Endothelial cell of umbilical vein (primary cell): ENCODE measurements around the gene CCDC187. TPM values are rescaled to one million over a fixed set of nuclear protein-coding genes. Genes with fewer than 3 reads are reported as not detected.

Experiments used
- BruUV-seq: library from RNA; stranded (reverse); fragments of 400-500 nt; replicated peaks from 2 replicates; lab custom pipeline; 2021; lab: Mats Ljungman, UMichigan
- CTCF ChIA-PET: fragments of 300-600, 350-600 bp; sonication (Branson Sonifier 250); formaldehyde crosslinking; loops from one replicate; lab custom pipeline; 2021; ENCODE audit warnings: antibody characterized with exemption, inconsistent platforms; lab: Charles Lee
- POLR2A ChIA-PET: fragments of 300-600, 350-600 bp; sonication (Branson Sonifier 250); formaldehyde crosslinking; loops from one replicate; lab custom pipeline; 2021; ENCODE audit warnings: antibody characterized with exemption, inconsistent platforms; lab: Charles Lee
- DNase-seq: peaks from one replicate; pipeline ENCODE4 v3.0.0-alpha.2; 2011; ENCODE audit warnings: low read depth, low spot score
- FAIRE-seq: peaks from 2 replicates; lab custom pipeline; 2011; peaks lifted over from hg19 to GRCh38; lab: Jason Lieb, UNC
- H2AFZ ChIP-seq: 2 replicates; pipeline ENCODE4 v1.6.0; 2012; ENCODE audit warnings: low read depth, low read length, control low read depth, inconsistent platforms
- H3K27ac ChIP-seq: 2 replicates; pipeline ENCODE4 v1.5.1; 2011; ENCODE audit warnings: low read depth, mild to moderate bottlenecking, control low read depth, low read length, moderate library complexity; ENCODE audit not compliant: insufficient read depth
- H3K27me3 ChIP-seq, 2 experiments: 2 replicates each; pipeline versions ENCODE4 v1.6.0 to v1.6.1; 2011; ENCODE audit warnings: low read length in 2 of 2, mixed read lengths in 1 of 2; ENCODE audit not compliant: control insufficient read depth in 2 of 2, insufficient read depth in 2 of 2
- H3K36me3 ChIP-seq, 2 experiments: 2 replicates in 1 of 2; 3 replicates in 1 of 2; pipeline ENCODE4 v1.5.1; 2011; ENCODE audit warnings: low read length in 2 of 2, mild to moderate bottlenecking in 1 of 2, moderate library complexity in 1 of 2; ENCODE audit not compliant: control insufficient read depth in 2 of 2, insufficient read depth in 2 of 2; ENCODE audit errors: extremely low read depth in 1 of 2
- H3K4me1 ChIP-seq: 3 replicates; pipeline ENCODE4 v1.5.1; 2011; ENCODE audit warnings: mild to moderate bottlenecking, low read length; ENCODE audit not compliant: control insufficient read depth, insufficient read depth; ENCODE audit errors: extremely low read depth
- H3K4me2 ChIP-seq: 2 replicates; pipeline ENCODE4 v1.6.1; 2011; ENCODE audit warnings: low read length, control low read depth, mixed read lengths; ENCODE audit not compliant: insufficient read depth
- H3K4me3 ChIP-seq, 3 experiments: fragments of 200-600 bp in 1 of 3; sonication (generic), shearing (Covaris generic) in 1 of 3; replicated peaks in 1 of 3; 2 replicates each; pipeline ENCODE4 v1.5.1; 2011 to 2016; ENCODE audit warnings: control low read depth in 3 of 3, low read length in 3 of 3, mild to moderate bottlenecking in 2 of 3, inconsistent platforms in 1 of 3, low read depth in 1 of 3, moderate library complexity in 1 of 3; ENCODE audit not compliant: insufficient read depth in 1 of 3
- H3K79me2 ChIP-seq: 2 replicates; pipeline ENCODE4 v1.6.0; 2012; ENCODE audit warnings: low read length, inconsistent platforms; ENCODE audit not compliant: control insufficient read depth, insufficient read depth
- H3K9ac ChIP-seq: replicated peaks from 2 replicates; pipeline ENCODE3; 2011; ENCODE audit warnings: low read length, control low read depth; ENCODE audit not compliant: insufficient read depth; ENCODE audit errors: extremely low read depth
- H3K9me1 ChIP-seq: replicated peaks from 3 replicates; pipeline ENCODE4 v1.6.0; 2011; ENCODE audit warnings: mild to moderate bottlenecking, low read length; ENCODE audit not compliant: control insufficient read depth, insufficient read depth; ENCODE audit errors: extremely low read depth
- H3K9me3 ChIP-seq: replicated peaks from 2 replicates; pipeline ENCODE4 v1.5.1; 2012; ENCODE audit warnings: low read length, inconsistent platforms; ENCODE audit not compliant: control insufficient read depth, insufficient read depth
- H4K20me1 ChIP-seq: replicated peaks from 2 replicates; pipeline ENCODE3; 2011; ENCODE audit warnings: mild to moderate bottlenecking, low read length; ENCODE audit not compliant: control insufficient read depth, insufficient read depth; ENCODE audit errors: extremely low read depth
- EZH2 ChIP-seq: IDR thresholded peaks from 2 replicates; pipeline ENCODE4 v1.6.1; 2012; ENCODE audit warnings: borderline replicate concordance, low read depth, mild to moderate bottlenecking, moderate library complexity, low read length, inconsistent platforms; ENCODE audit not compliant: severe bottlenecking
- FOS ChIP-seq: IDR thresholded peaks from 2 replicates; pipeline ENCODE4 v1.6.1; 2011; ENCODE audit warnings: mild to moderate bottlenecking, low read length, moderate library complexity, borderline replicate concordance; ENCODE audit not compliant: insufficient read depth
- GATA2 ChIP-seq: IDR thresholded peaks from 2 replicates; pipeline ENCODE4 v1.7.0; 2011; ENCODE audit warnings: low read depth, mild to moderate bottlenecking, moderate library complexity, mixed read lengths, low read length; ENCODE audit not compliant: insufficient read length, insufficient read depth
- JUN ChIP-seq: IDR thresholded peaks from 2 replicates; pipeline ENCODE4 v1.6.1; 2011; ENCODE audit warnings: borderline replicate concordance, low read depth; ENCODE audit not compliant: insufficient read length, insufficient read depth
- MYC ChIP-seq: IDR thresholded peaks from one replicate; pipeline ENCODE4 v1.6.1; 2011; ENCODE audit warnings: mild to moderate bottlenecking, low read depth, low read length
- POLR2A ChIP-seq: IDR thresholded peaks from 2 replicates; pipeline ENCODE4 v1.6.1; 2012; ENCODE audit warnings: low read depth, mild to moderate bottlenecking, control low read depth, low read length
- POLR2AphosphoS5 ChIP-seq: IDR thresholded peaks from 2 replicates; pipeline ENCODE4 v1.6.1; 2012; ENCODE audit warnings: low read depth, mild to moderate bottlenecking, control low read depth, low read length, moderate library complexity; ENCODE audit not compliant: insufficient read depth
- dilution Hi-C: fragments of 300-500 bp; cut with MboI; formaldehyde crosslinking; loops from one replicate; pipeline ENCODE4 v1.15.0; 2019; ENCODE audit warnings: low sequenced_read_pairs; ENCODE audit not compliant: extremely low pct_ligation_motif_present
- intact Hi-C: fragments of 100-400 bp; cut with micrococcal nuclease; formaldehyde crosslinking; loops from one replicate; pipeline ENCODE4 v1.10.0; 2022
- polyA plus RNA-seq, 4 experiments: library from polyadenylated mRNA; depleted of rRNA in 3 of 4; stranded (reverse) in 3 of 4; unstranded in 1 of 4; fragments of >200 nt; gene quantifications; 2 replicates each; pipeline versions ENCODE4 v1.2.1 to v1.2.3, GENCODE V29; 2011 to 2012; ENCODE audit warnings: missing spikeins in 1 of 4
- total RNA-seq: library from RNA; stranded (reverse); gene quantifications from 2 replicates; pipeline ENCODE4 v1.2.3, GENCODE V29; 2021
- TF ChIP-seq, protein P1 (sequence below), 2 donors: IDR thresholded peaks; 1 replicate in 1 of 2; 2 replicates in 1 of 2; pipeline ENCODE4 v1.5.1; 2011; ENCODE audit warnings: low read length in 2 of 2, mild to moderate bottlenecking in 2 of 2, moderate library complexity in 2 of 2, control low read depth in 1 of 2, inconsistent platforms in 1 of 2, low read depth in 1 of 2; ENCODE audit not compliant: insufficient read depth in 1 of 2; ENCODE audit errors: extremely low read depth in 1 of 2
- TF ChIP-seq, protein P2 (sequence below): IDR thresholded peaks from 2 replicates; pipeline ENCODE4 v1.6.1; 2011; ENCODE audit not compliant: insufficient read depth, insufficient read length

CCDC187 gene
- total and polyA plus RNA-seq, 2 donors (not counting 3 experiments of a cell fraction or from before 2014, with no cell fraction given): not detected

- H3K79me2 ChIP-seq: peaks cover 16% of the 10 kb centered on the region
- no peak overlapping the region for H2AFZ ChIP-seq
- H3K27me3 ChIP-seq: no peaks in the 10 kb centered on the region
- no peak for TF ChIP-seq GATA2
- TF ChIP-seq FOS: no peak
- TF ChIP-seq POLR2AphosphoS5: no peak
- TF ChIP-seq POLR2A: no peak
- H3K9me1 ChIP-seq: no peaks in the 10 kb centered on the region
- DNase-seq (no peak), FAIRE-seq (no peak)
- intact Hi-C loops: no loop called here
- BruUV-seq: no TSS peak
- no peak overlapping the region for H3K4me2 ChIP-seq
- ChIA-PET CTCF (interaction anchor here (0.9 to 1.6 kb wide), 4 partner anchors 11 to 69 kb away, joined by 3 to 6 read pairs (median 4); no protein-coding TSS in a partner anchor), POLR2A (interaction anchor here (0.6 kb wide), 1 partner anchor 1379 kb away, joined by 3 read pairs; no protein-coding TSS in a partner anchor)
- no peak overlapping the region for H3K9ac ChIP-seq
- dilution Hi-C loops: no loop called here
- H3K36me3 ChIP-seq: peaks cover 0 to 7% of the 10 kb centered on the region in 2 experiments
- peaks cover 1% of the 10 kb centered on the region for H3K4me1 ChIP-seq
- no peak overlapping the region for H3K4me3 ChIP-seq
- H3K27ac ChIP-seq: no peak overlapping the region
- H4K20me1 ChIP-seq: no peaks in the 10 kb centered on the region
- no peaks in the 10 kb centered on the region for H3K9me3 ChIP-seq
Measured at GRCh38 chr9:136239135-136239982, 64.5 kb downstream of the CCDC187 start.

- H3K4me1 ChIP-seq: no peaks in the 10 kb centered on the region
- no peak overlapping the region for H3K4me2 ChIP-seq
- H3K27me3 ChIP-seq: no peaks in the 10 kb centered on the region
- ChIA-PET CTCF (interaction anchor here (1.3 kb wide), 1 partner anchor 10 kb away, joined by 6 read pairs; no protein-coding TSS in a partner anchor), POLR2A (no interaction called here)
- H4K20me1 ChIP-seq: no peaks in the 10 kb centered on the region
- H3K36me3 ChIP-seq: peaks cover 0 to 7% of the 10 kb centered on the region in 2 experiments
- no peak overlapping the region for H3K9ac ChIP-seq
- H3K27ac ChIP-seq: no peak overlapping the region
- FAIRE-seq (no peak), DNase-seq (no peak)
- H3K9me1 ChIP-seq: no peaks in the 10 kb centered on the region
- no peak overlapping the region for H2AFZ ChIP-seq
- intact Hi-C loops: no loop called here
- BruUV-seq: no TSS peak
- peaks cover 10% of the 10 kb centered on the region for H3K79me2 ChIP-seq
- no peaks in the 10 kb centered on the region for H3K9me3 ChIP-seq
- TF ChIP-seq EZH2 (no peak), POLR2AphosphoS5 (no peak), FOS (no peak), JUN (no peak), POLR2A (no peak), MYC (no peak), GATA2 (no peak)
- TF ChIP-seq, protein P1, sequence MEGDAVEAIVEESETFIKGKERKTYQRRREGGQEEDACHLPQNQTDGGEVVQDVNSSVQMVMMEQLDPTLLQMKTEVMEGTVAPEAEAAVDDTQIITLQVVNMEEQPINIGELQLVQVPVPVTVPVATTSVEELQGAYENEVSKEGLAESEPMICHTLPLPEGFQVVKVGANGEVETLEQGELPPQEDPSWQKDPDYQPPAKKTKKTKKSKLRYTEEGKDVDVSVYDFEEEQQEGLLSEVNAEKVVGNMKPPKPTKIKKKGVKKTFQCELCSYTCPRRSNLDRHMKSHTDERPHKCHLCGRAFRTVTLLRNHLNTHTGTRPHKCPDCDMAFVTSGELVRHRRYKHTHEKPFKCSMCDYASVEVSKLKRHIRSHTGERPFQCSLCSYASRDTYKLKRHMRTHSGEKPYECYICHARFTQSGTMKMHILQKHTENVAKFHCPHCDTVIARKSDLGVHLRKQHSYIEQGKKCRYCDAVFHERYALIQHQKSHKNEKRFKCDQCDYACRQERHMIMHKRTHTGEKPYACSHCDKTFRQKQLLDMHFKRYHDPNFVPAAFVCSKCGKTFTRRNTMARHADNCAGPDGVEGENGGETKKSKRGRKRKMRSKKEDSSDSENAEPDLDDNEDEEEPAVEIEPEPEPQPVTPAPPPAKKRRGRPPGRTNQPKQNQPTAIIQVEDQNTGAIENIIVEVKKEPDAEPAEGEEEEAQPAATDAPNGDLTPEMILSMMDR (IDR thresholded peaks at IDR 0.05; ENCODE audit: extremely low read depth in 1 of 2, insufficient read depth in 1 of 2, low read depth in 1 of 2, low read length in 2 of 2): no peak
- TF ChIP-seq, protein P2, sequence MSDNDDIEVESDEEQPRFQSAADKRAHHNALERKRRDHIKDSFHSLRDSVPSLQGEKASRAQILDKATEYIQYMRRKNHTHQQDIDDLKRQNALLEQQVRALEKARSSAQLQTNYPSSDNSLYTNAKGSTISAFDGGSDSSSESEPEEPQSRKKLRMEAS: no peak
- dilution Hi-C loops: no loop called here
- no peak overlapping the region for H3K4me3 ChIP-seq
Measured at GRCh38 chr9:136238342-136238732, 65.6 kb downstream of the CCDC187 start.
